ENCODE results near the gene ART3.
"Not testable (repeated sequence)": the region's sequence is repeated elsewhere in the genome, so short reads cannot be mapped to it uniquely, and the experiment has no call there.

The ART3 gene

DNA sequence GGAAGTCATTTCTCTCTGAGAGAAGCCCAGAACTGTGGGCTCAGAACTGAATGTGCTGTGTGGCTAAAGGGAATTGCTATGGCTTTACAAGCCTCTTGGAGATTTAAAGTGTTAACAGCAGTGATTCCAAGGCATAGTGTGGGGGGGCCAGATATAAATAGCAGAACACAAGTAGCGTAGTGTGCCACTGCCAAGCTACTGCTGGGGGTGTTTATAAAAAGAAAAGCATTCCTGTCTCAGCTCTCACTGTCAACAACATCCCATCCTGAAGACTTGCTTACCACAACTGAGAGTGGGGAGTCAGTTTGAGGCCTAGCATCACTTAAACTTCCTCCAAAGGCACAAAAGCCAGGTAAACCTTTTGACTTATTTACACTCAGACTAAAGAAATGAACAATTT lies at the start of gene ART3:
Gene ART3 (plus strand): TSS at position 242 of the 400 bp plus-strand sequence. CDS start 1,181 bp downstream, outside the sequence.
- H3K4me3 ChIP-seq (ENCODE audit: low read length) = no peak within 1 kb of the TSS
- TF ChIP-seq ZNF274 (IDR thresholded peaks at IDR 0.05; ENCODE audit: low read depth, low read length) = no peak

- H3K4me3 ChIP-seq (ENCODE audit: low read length) = no peak overlapping the region
- no peak for TF ChIP-seq ZNF274 (IDR thresholded peaks at IDR 0.05; ENCODE audit: low read depth, low read length)
These were observed 46.2 kb upstream of the ART3 start for GRCh38 chr4:76028350-76028765.

GRCh38 chr4:76029300-76029699 lies 45.2 kb upstream of the ART3 start:
- TF ChIP-seq ZNF274 (IDR thresholded peaks at IDR 0.05; ENCODE audit: low read depth, low read length) = no peak

DNA sequence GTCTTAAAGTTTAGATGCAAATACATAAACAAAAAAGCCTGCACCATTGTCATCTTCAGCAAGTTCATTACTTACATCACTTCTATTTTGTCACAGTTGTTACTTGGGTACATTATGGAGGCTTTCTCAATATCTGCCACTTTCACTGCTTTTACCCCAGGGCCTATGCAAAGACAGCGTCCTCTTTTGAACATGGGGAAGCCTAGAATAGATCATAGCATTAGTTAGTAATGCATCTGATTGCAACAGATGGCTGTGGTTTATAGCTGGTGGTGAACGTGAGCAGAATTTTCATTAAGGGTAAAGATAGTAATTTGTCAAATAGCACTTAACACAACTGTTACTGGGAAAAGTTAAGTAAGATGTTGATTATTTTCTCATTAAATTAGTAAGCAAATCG lies 39.4 kb upstream of the ART3 start:
- no peak overlapping the region for H3K4me3 ChIP-seq (ENCODE audit: low read length)

More at GRCh38 chr4:76029300-76029699, 45.2 kb upstream of the ART3 start:
- no peak overlapping the region for H3K4me3 ChIP-seq (ENCODE audit: low read length)

GRCh38 chr4:76035799-76036380 lies 38.6 kb upstream of the ART3 start, which contains the start of gene CXCL11:
CXCL11 (minus strand) TSS chr4:76036070; CDS start chr4:76035987, 83 bp downstream.
- H3K4me3 ChIP-seq (ENCODE audit: low read length) = no peak within 1 kb of the TSS
- no peak for TF ChIP-seq ZNF274 (IDR thresholded peaks at IDR 0.05; ENCODE audit: low read depth, low read length)

More for the DNA sequence above, 39.4 kb upstream of the ART3 start:
- no peak for TF ChIP-seq ZNF274 (IDR thresholded peaks at IDR 0.05; ENCODE audit: low read depth, low read length)

DNA sequence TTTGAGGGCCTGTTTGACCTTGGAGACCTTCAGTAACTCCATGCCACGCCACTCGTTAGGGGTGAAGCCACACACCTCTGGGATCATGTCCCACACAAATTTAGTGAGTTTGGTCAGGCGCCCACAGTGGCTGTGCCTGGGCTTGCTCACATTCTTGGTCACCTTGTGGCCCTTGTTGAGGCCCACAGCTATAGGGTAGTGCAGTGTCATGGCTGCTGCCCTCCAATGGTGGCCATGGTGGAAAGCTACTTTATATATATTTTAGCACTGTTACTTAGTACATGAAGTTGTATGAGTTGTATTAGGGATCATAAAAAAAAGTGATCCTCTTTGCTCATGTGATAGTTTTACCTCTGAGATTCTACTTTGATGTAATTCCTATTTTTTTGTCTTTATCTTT lies 37.7 kb upstream of the ART3 start:
- TF ChIP-seq ZNF274 (IDR thresholded peaks at IDR 0.05; ENCODE audit: low read depth, low read length) = no peak
- no peak overlapping the region for H3K4me3 ChIP-seq (ENCODE audit: low read length)

GRCh38 chr4:76042241-76042998 lies 32.1 kb upstream of the ART3 start:
- not testable (repeated sequence) for H3K4me3 ChIP-seq (ENCODE audit: low read length)

DNA sequence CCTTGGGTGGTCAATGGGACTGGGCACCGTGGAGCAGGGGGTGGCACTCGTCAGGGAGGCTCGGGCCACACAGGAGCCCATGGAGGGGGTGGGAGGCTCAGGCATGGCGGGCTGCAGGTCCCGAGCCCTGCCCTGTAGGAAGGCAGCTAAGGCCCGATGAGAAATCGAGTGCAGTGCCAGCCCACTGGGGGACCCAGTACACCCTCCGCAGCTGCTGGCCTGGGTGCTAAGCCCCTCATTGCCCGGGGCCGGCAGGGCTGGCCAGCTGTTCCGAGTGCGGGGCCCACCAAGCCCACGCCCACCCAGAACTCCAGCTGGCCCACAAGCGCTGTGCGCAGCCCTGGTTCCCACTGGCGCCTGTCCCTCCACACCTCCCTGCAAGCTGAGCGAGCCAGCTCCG lies 31.2 kb upstream of the ART3 start:
- not testable (repeated sequence) for H3K4me3 ChIP-seq (ENCODE audit: low read length)

- H3K4me3 ChIP-seq (ENCODE audit: low read length) = not testable (repeated sequence)
These were observed 29.8 kb upstream of the ART3 start for GRCh38 chr4:76044686-76045085.

DNA sequence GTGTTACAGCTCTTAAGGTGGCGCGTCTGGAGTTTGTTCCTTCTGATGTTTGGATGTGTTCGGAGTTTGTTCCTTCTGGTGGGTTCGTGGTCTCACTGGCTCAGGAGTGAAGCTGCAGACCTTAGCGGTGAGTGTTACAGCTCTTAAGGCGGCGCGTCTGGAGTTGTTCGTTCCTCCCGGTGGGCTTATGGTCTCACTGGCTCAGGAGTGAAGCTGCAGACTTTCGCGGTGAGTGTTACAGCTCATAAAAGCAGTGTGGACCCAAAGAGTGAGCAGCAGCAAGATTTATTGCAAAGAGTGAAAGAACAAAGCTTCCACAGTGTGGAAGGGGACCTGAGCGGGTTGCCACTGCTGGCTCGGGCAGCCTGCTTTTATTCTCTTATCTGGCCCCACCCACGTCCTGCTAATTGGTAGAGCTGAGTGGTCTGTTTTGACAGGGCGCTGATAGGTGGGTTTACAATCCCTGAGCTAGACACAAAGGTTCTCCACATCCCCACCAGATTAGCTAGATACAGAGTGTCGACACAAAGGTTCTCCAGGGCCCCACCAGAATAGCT lies 24.6 kb upstream of the ART3 start:
- not testable (repeated sequence) for H3K4me3 ChIP-seq (ENCODE audit: low read length)

GRCh38 chr4:76050560-76051050 lies 23.9 kb upstream of the ART3 start:
- H3K4me3 ChIP-seq (ENCODE audit: low read length) = not testable (repeated sequence)

DNA sequence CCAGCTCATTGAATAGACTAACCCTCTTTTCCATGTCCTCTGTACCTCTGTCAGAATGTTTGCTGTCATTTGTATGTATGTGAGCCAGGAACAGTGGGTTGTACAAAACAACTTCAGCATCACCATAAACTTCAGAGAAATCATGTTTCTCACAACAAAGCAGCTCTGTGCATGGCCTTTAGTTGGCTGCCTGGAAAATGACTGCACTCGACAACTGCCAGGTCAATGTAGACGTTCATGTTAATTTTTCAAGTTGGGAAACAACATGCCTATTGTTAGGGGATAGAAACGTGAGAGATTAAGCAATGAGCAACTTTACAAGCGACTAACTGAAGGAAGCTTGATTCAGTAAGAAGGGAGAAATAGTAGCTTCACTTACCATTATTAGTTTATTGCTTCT lies 20.8 kb upstream of the ART3 start:
- no peak for TF ChIP-seq ZNF274 (IDR thresholded peaks at IDR 0.05; ENCODE audit: low read depth, low read length)
- no peak overlapping the region for H3K4me3 ChIP-seq (ENCODE audit: low read length)

GRCh38 chr4:76055016-76055415 lies 19.5 kb upstream of the ART3 start:
- no peak for TF ChIP-seq ZNF274 (IDR thresholded peaks at IDR 0.05; ENCODE audit: low read depth, low read length)
- H3K4me3 ChIP-seq (ENCODE audit: low read length) = no peak overlapping the region

- TF ChIP-seq ZNF274 (IDR thresholded peaks at IDR 0.05; ENCODE audit: low read depth, low read length) = no peak
These were observed 19.1 kb upstream of the ART3 start for GRCh38 chr4:76055421-76055820.

DNA sequence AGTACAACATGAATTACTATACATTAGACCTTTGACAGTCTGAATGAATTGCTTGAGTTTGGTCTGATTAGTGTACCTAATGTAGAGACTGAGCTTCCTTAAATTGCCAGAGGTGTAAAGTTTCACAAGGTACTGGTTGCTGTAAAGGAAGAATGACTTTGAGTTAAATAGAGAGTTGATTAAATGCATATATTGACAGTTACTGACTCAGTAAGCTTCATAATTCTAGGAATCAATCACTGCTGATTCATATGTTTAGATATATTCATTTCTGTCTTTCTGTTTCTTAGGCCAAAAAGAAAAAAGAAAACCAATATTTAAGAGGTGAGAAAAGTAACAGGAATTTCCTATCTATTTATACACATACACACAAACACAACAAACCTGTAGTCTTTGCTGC lies 16.2 kb upstream of the ART3 start:
- TF ChIP-seq ZNF274 (IDR thresholded peaks at IDR 0.05; ENCODE audit: low read depth, low read length) = no peak
- H3K4me3 ChIP-seq (ENCODE audit: low read length) = no peak overlapping the region

More at GRCh38 chr4:76055421-76055820, 19.1 kb upstream of the ART3 start:
- H3K4me3 ChIP-seq (ENCODE audit: low read length) = no peak overlapping the region
